Urothelium cell line (cell line): ENCODE measurements around the gene SORD.
"Not testable (repeated sequence)": the region's sequence is repeated elsewhere in the genome, so short reads cannot be mapped to it uniquely, and the experiment has no call there.

Experiments used
- DNase-seq: peaks from one replicate; pipeline ENCODE4 v3.0.0; 2011; ENCODE audit warnings: low spot score, mixed read lengths
- FAIRE-seq: peaks from 2 replicates; lab custom pipeline; 2011; peaks lifted over from hg19 to GRCh38; lab: Jason Lieb, UNC

SORD gene

GRCh38 chr15:45022871-45023658, at the start of gene SORD:
TSS of gene SORD (plus strand) at chr15:45023195. CDS start at chr15:45023284, 89 bp downstream.
- no peak for FAIRE-seq
- peak; percentile 97 for DNase-seq

DNA sequence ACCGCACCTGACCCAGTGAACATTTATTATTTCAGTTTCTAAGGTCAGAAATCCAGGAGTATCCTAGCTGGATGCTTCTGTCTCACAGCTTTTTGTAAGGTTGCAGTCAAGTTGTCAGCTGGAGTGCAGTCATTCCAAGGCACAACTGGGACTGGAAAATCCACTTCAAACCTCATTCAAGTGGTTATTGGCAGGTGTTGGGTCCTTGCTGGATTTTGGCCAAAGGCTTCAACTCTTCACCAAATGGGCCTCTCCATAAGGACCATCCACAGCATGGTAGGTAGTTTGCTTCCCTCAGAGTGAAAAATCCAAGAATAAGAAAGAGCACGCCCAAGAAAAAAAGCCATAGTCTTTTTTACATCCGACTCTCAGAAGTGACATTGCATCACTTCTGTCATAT, 46.8 kb upstream of the SORD start:
- DNase-seq, FAIRE-seq: not testable (repeated sequence)

GRCh38 chr15:44977781-44978180, 45.2 kb upstream of the SORD start:
- FAIRE-seq, DNase-seq: not testable (repeated sequence)

DNA sequence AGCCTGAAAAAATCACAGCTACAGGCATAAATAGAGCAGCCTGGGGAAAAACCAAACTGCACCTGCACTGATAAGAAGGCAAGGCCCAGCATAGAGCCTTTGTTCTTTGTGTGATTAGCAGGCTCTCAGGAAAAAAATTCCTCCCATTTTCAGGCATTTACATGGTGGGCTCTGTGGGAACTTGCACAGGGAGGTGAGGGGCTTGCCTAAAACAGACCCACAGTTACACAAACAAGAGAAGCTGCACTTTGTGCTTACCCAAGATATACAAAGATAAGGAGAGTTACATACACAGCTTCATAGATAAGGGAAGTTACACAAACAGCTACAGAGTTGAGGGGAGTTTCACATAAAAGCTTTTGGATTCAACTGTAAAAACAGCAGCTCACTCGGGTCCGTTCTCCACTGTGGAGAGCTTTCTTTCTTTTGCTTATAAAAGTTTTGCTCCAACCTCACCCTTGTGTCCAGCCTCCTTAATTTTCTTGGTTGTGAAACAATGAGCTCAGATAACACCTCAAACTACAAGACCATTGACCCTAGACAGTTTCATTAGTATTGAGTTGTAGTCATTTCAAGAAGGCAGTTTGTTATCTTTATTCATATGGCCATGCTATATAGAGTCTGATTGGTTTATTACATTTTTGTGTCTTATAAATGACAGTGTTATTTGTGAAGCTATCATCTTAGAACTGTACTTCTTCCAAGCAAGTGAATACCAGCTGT, 43.2 kb upstream of the SORD start:
- not testable (repeated sequence) for DNase-seq, FAIRE-seq

DNA sequence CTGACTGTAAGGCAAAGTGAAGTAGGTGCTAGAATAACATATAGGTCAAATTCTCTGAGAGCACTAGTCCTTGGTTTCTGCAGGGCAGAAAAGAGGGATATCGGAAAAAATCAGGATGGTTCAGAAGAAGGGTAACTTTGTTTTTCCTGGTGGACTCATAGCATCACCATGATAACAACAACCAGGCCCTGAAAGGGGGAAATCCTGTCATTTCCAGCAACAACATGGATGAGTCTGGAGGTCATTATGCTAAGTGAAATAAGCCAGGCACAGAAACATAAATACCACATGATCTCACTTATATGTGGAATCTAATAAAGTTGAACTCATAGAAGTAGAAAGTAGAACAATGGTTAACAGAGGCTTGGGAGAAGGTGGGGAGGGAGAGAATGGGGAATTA, 38.9 kb upstream of the SORD start:
- DNase-seq, FAIRE-seq: not testable (repeated sequence)

GRCh38 chr15:44986346-44987055, 36.5 kb upstream of the SORD start:
- FAIRE-seq, DNase-seq: not testable (repeated sequence)

- not testable (repeated sequence) for FAIRE-seq, DNase-seq
These were observed 35.3 kb upstream of the SORD start for GRCh38 chr15:44987711-44988110.

DNA sequence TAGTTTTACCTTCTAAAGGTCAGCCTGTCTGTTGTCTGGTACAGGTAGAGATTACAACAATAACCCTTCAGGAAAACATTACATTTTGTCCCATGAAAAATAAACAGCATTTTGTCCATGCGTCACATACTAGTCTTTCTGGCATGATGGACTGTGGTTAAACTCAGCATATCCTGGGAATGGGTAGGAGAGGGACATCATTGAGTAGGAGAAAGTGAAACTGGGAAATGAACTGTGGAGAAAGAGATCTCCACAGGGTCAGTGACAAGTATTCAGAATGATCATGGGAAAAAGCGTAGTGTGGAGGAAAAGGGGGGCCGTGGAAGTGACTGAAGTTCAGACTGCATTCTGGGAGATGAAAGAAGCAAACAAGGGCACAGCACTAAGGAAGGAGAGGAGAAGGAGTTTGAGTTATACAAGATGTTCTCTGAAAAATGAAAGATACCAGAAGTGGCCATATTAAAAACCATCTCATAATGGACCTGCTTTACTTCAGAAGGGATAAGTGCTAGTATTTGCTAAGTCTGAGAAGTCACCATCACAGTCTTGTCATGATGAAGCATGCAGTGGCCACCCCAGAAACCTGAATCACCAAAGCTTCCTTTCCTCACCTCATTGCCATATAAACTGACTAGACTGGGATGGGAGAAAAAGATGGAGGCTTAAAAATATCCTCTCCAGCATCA, 34.7 kb upstream of the SORD start:
- peak; percentile 62 for FAIRE-seq
- DNase-seq: not testable (repeated sequence)

DNA sequence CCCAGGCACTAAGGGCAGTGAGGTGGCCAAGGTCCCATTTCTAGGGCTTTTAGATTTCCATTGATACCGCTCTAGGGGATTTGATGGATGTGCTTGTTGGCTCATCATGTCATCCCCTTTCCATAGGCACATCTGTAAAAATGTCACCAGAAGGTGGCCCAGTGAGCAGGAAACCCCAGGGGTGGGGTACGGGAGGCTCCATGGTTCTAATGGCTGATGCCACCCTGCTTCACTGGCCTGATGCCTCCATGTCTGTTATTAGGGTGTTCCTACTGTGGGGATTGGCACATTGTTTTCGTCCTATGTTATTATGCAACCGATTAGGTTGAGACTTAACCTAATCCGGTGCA, 34.1 kb upstream of the SORD start:
- not testable (repeated sequence) for DNase-seq, FAIRE-seq

- FAIRE-seq: not testable (repeated sequence)
These were observed 25.4 kb upstream of the SORD start for GRCh38 chr15:44997632-44998031.

DNA sequence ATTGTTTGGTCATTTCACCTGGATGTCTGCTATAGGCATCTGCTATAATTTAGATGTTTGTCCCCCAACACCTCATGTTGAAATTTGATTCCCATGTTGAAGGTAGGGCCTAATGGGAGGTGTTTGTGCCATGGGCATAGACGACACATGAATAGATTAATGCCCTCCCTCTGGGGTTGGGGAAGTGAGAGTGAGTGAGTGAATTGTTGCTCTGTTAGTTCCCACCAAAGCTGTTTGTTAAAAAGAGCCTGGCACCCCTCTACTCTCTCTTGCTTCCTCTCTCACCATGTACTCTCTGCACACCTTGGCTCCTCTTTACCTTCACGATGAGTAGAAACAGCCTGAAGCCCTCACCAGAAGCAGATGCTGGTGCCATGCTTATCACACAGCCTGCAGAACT, 23.9 kb upstream of the SORD start:
- DNase-seq (no peak), FAIRE-seq (no peak)

More at GRCh38 chr15:44997632-44998031, 25.4 kb upstream of the SORD start:
- not testable (repeated sequence) for DNase-seq

- not testable (repeated sequence) for FAIRE-seq
These were observed 21.8 kb upstream of the SORD start for GRCh38 chr15:45001180-45001579.

DNA sequence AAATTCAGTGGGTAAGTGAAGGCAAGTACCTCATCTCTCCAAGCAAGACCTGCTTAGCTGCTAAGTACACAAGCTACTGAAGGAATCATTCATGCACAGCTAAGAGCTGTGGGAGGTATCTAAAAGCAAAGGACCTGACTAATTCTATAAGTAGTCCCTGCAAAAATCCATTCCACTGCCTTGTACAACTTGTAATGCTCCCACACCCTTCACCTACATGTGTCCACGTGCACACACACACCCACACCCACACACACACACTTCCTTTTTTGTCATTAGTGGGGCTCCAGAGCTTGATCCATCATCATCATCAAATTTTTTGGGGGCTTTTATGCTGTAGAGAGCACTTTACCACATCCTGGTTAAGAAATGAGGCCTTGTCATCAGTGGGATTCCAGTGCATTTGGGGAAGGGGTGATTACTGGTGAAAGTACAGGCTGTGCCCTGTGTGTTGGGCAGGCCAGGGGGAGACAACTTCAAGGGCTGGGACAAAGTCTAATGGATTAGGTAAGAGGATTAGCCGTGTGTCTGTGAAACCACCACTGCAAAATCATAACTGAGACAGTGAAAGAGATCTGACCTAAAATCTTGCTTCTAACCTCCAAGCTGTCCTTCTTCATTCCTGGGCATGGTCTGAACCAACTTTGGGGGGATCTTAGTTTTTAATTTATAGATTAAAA, 19.1 kb upstream of the SORD start:
- FAIRE-seq, DNase-seq: not testable (repeated sequence)

More at GRCh38 chr15:45001180-45001579, 21.8 kb upstream of the SORD start:
- DNase-seq: not testable (repeated sequence)

- FAIRE-seq, DNase-seq: not testable (repeated sequence)
These were observed 18.3 kb upstream of the SORD start for GRCh38 chr15:45004590-45005175.

DNA sequence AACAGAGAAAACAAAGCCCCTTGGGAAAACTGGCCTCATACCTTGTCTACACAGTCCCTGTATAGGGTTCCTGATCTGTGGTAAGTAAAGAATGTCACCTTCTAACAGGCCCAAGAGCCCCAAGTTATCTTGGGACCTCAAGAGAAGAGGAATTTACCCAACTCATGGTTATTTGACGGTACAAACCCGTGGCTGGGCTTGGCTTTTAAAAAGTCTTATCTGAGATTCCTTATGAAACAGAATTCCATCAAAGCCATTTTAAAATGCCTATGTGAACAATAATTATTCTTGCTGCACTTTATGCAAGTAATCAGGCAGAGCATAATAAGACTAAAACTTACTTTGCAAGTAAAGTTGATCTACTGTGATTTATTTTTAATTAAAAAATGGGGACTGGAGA, 13.9 kb upstream of the SORD start:
- FAIRE-seq: no peak

GRCh38 chr15:45015114-45015513, 7.9 kb upstream of the SORD start:
- not testable (repeated sequence) for FAIRE-seq, DNase-seq

More for the DNA sequence above, 13.9 kb upstream of the SORD start:
- no peak for DNase-seq

GRCh38 chr15:45020222-45020900, 2.6 kb upstream of the SORD start:
- not testable (repeated sequence) for DNase-seq, FAIRE-seq

GRCh38 chr15:45020901-45021259, 2.1 kb upstream of the SORD start:
- FAIRE-seq, DNase-seq: not testable (repeated sequence)

DNA sequence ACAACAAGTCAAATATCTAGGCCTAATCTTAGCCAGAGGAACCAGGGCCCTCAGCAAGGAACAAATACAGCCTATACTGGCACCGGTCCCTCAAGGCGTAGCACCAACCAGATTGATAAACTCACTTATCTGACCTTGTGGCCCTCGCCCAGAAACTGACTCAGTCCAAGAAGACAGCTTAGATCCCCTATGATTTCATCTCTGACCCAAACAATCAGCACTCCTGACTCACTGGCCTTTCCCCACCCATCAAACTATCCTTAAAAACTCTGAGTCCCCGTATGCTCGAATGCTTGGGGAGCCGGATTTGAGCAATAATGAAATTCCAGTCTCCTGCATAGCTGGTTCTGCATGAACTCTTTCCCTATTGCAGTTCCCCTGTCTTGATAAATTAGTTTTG, 1.6 kb upstream of the SORD start:
- no peak for DNase-seq
- FAIRE-seq: no peak
